Measurements from ENCODE around the gene CCN5. TPM values are rescaled to one million over a fixed set of nuclear protein-coding genes. Genes with fewer than 3 reads are reported as not detected.
"Not testable (repeated sequence)": the region's sequence is repeated elsewhere in the genome, so short reads cannot be mapped to it uniquely, and the experiment has no call there.

Gene CCN5, protein sequence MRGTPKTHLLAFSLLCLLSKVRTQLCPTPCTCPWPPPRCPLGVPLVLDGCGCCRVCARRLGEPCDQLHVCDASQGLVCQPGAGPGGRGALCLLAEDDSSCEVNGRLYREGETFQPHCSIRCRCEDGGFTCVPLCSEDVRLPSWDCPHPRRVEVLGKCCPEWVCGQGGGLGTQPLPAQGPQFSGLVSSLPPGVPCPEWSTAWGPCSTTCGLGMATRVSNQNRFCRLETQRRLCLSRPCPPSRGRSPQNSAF
- 0.16 to 0.37 TPM (median 0.23 TPM) in 3 replicates for total RNA-seq (2021)
- Bru-seq, nascent RNA = not detected
- long read RNA-seq, experiment 1 = 0 reads
- long read RNA-seq, experiment 2 = 0 reads
- long read RNA-seq, experiment 3 = 0 reads

DNA sequence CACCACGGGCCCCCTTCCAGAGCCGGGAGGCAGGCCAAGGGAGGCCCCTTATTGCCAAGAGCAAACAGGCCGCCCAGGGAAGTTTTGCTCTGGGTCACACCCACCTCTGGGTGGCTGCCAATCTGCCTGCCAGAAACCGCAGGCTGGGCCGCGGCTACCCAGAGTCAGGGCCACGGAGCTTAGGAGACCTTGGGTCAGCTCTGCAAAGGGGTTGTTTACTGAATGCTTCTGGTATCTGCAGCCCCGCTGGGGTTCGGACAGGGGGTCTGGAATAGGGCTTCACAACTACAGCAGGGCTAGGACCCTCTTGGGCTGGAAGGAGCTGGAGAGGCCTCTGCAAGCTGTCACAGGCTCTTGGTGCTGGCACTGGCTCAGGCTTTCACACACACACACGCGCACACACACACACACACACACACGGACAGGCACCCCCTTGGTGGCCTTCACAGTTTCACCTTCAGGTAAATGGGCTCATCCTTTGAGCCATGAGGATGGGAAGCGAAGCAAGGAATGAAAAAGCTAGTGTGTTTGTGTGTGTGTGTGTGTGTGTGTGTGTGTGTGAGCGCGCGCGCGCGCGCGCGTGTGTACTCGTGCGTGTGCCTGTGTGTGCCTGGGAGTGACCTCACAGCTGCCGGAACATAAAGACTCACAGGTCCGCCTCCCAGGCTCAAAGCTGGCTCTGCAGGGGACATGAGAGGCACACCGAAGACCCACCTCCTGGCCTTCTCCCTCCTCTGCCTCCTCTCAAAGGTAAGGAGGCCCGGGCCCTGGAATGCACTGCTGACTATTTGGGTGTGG lies at the start of gene CCN5:
TSS of gene CCN5 (plus strand) at position 669 of the 798 bp plus-strand sequence. CDS start at position 691, 22 bp downstream.
- peak within 1 kb of the TSS; percentile 34; the same call in 1 of the 2 replicates for H3K27ac Mint-ChIP-seq
- H3K4me3 Mint-ChIP-seq = no peak within 1 kb of the TSS
- TF ChIP-seq USF1 (CRISPR knock-in tag; IDR thresholded peaks at IDR 0.05) (no peak), CBFB (CRISPR knock-in tag; IDR thresholded peaks at IDR 0.05; ENCODE audit: low read depth) (no peak), FOXJ3 (CRISPR knock-in tag; IDR thresholded peaks at IDR 0.05; ENCODE audit: borderline replicate concordance) (no peak), ZNF671 (CRISPR knock-in tag; IDR thresholded peaks at IDR 0.05) (no peak), ZMAT4 (CRISPR knock-in tag; IDR thresholded peaks at IDR 0.05) (no peak)
- TF ChIP-seq, protein P1, sequence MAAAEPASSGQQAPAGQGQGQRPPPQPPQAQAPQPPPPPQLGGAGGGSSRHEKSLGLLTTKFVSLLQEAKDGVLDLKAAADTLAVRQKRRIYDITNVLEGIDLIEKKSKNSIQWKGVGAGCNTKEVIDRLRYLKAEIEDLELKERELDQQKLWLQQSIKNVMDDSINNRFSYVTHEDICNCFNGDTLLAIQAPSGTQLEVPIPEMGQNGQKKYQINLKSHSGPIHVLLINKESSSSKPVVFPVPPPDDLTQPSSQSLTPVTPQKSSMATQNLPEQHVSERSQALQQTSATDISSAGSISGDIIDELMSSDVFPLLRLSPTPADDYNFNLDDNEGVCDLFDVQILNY (CRISPR knock-in tag; IDR thresholded peaks at IDR 0.05) = no peak
- TF ChIP-seq, protein P2, sequence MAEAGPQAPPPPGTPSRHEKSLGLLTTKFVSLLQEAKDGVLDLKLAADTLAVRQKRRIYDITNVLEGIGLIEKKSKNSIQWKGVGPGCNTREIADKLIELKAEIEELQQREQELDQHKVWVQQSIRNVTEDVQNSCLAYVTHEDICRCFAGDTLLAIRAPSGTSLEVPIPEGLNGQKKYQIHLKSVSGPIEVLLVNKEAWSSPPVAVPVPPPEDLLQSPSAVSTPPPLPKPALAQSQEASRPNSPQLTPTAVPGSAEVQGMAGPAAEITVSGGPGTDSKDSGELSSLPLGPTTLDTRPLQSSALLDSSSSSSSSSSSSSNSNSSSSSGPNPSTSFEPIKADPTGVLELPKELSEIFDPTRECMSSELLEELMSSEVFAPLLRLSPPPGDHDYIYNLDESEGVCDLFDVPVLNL (CRISPR knock-in tag; IDR thresholded peaks at IDR 0.05; ENCODE audit: borderline replicate concordance, low read depth) = no peak
- no peaks in the 10 kb centered on the region for H3K36me3 Mint-ChIP-seq
- ChIA-PET CTCF (interaction anchor here (1.3 kb wide), 1 partner anchor 9 kb away, joined by 6 read pairs; no protein-coding TSS in a partner anchor), POLR2A (no interaction called here)
- DNase-seq (ENCODE audit: low spot score) (no peak), ATAC-seq (no peak)
- H3K9me3 Mint-ChIP-seq = no peaks in the 10 kb centered on the region
- H3K27me3 Mint-ChIP-seq (ENCODE audit: low read depth) = no peaks in the 10 kb centered on the region; the same call in 1 of the 2 replicates
- no peaks in the 10 kb centered on the region for H3K4me1 Mint-ChIP-seq

DNA sequence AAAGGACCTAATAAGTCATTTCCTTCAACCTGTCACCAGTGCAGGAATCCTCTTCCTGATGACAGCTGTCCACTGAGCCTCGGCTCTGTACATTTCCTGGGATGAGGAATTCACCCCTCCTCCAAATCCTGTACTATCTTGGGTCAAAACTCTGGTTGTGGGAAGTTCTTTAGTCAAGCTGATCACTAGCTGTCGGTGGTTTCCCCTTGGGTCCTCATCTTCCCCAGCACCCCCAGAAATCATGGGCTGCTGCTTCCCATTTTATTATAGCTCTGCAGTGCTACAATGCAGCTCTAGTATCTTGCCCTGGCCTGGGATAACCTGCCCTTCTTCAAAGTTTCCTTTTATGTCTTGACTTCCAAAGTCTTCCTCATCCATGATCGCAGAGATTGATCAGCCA lies 49.1 kb upstream of the CCN5 start:
- Mint-ChIP-seq H3K4me1 (peaks cover 2% of the 10 kb centered on the region; the same call in 1 of the 2 replicates), H3K4me3 (no peak overlapping the region), H3K27ac (no peak overlapping the region), H3K36me3 (0 out of 2 replicates have a peak, but pooled peaks cover 3% of the 10 kb centered on the region), H3K9me3 (peaks cover 10% of the 10 kb centered on the region), H3K27me3 (ENCODE audit: low read depth) (peaks cover 14% of the 10 kb centered on the region)
- DNase-seq (ENCODE audit: low spot score) = no peak
- CTCF ChIA-PET = interaction anchor here (0.9 kb wide), 1 partner anchor 17 kb away, joined by 3 read pairs; no protein-coding TSS in a partner anchor
- no peak for ATAC-seq
- TF ChIP-seq, protein P3, sequence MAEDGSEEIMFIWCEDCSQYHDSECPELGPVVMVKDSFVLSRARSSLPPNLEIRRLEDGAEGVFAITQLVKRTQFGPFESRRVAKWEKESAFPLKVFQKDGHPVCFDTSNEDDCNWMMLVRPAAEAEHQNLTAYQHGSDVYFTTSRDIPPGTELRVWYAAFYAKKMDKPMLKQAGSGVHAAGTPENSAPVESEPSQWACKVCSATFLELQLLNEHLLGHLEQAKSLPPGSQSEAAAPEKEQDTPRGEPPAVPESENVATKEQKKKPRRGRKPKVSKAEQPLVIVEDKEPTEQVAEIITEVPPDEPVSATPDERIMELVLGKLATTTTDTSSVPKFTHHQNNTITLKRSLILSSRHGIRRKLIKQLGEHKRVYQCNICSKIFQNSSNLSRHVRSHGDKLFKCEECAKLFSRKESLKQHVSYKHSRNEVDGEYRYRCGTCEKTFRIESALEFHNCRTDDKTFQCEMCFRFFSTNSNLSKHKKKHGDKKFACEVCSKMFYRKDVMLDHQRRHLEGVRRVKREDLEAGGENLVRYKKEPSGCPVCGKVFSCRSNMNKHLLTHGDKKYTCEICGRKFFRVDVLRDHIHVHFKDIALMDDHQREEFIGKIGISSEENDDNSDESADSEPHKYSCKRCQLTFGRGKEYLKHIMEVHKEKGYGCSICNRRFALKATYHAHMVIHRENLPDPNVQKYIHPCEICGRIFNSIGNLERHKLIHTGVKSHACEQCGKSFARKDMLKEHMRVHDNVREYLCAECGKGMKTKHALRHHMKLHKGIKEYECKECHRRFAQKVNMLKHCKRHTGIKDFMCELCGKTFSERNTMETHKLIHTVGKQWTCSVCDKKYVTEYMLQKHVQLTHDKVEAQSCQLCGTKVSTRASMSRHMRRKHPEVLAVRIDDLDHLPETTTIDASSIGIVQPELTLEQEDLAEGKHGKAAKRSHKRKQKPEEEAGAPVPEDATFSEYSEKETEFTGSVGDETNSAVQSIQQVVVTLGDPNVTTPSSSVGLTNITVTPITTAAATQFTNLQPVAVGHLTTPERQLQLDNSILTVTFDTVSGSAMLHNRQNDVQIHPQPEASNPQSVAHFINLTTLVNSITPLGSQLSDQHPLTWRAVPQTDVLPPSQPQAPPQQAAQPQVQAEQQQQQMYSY (CRISPR knock-in tag; IDR thresholded peaks at IDR 0.05) = no peak
- no peak for TF ChIP-seq NFATC4 (CRISPR knock-in tag; IDR thresholded peaks at IDR 0.05)
- no peak for TF ChIP-seq ATF2 (CRISPR knock-in tag; IDR thresholded peaks at IDR 0.05; ENCODE audit: borderline replicate concordance, low read depth)
- no peak for TF ChIP-seq TEAD4 (CRISPR knock-in tag; IDR thresholded peaks at IDR 0.05)
- POLR2A ChIA-PET = no interaction called here

GRCh38 chr20:44670851-44671250 lies 44.3 kb upstream of the CCN5 start:
- H3K27ac Mint-ChIP-seq; H3K27me3 Mint-ChIP-seq (ENCODE audit: low read depth); H3K36me3 Mint-ChIP-seq; DNase-seq (ENCODE audit: low spot score); ATAC-seq; POLR2A ChIA-PET; H3K4me1 Mint-ChIP-seq; CTCF ChIA-PET; H3K4me3 Mint-ChIP-seq: not testable (repeated sequence)
- H3K9me3 Mint-ChIP-seq = peaks cover 14% of the 10 kb centered on the region

DNA sequence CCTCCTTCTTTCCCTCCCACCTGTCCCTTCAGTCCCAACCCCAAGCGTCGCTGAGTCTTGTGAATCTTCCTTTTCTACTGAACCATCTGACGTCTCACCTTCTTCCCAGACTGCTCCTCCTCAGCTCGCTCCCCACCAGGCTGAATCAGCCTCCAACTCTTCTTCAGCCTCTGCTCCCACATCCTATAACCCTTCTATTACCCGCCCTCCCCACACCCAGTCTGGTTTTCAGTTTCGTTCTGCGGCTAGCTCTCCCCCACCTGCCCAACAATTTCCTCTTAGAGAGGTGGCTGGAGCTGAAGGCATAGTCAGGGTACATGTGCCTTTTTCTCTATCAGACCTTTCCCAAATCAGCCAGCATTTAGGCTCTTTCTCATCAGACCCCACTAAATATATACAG lies 43.6 kb upstream of the CCN5 start:
- H3K27me3 Mint-ChIP-seq (ENCODE audit: low read depth); ATAC-seq; H3K4me1 Mint-ChIP-seq; H3K4me3 Mint-ChIP-seq; CTCF ChIA-PET; DNase-seq (ENCODE audit: low spot score); H3K36me3 Mint-ChIP-seq; H3K27ac Mint-ChIP-seq; POLR2A ChIA-PET: not testable (repeated sequence)
- H3K9me3 Mint-ChIP-seq = peaks cover 14% of the 10 kb centered on the region

GRCh38 chr20:44672318-44672902 lies 42.8 kb upstream of the CCN5 start:
- H3K4me1 Mint-ChIP-seq; H3K4me3 Mint-ChIP-seq; H3K27me3 Mint-ChIP-seq (ENCODE audit: low read depth); H3K27ac Mint-ChIP-seq; ATAC-seq; POLR2A ChIA-PET; CTCF ChIA-PET; DNase-seq (ENCODE audit: low spot score); H3K36me3 Mint-ChIP-seq: not testable (repeated sequence)
- H3K9me3 Mint-ChIP-seq = peaks cover 14% of the 10 kb centered on the region
